ENCODE data around the gene POMGNT1.

The POMGNT1 gene

DNA sequence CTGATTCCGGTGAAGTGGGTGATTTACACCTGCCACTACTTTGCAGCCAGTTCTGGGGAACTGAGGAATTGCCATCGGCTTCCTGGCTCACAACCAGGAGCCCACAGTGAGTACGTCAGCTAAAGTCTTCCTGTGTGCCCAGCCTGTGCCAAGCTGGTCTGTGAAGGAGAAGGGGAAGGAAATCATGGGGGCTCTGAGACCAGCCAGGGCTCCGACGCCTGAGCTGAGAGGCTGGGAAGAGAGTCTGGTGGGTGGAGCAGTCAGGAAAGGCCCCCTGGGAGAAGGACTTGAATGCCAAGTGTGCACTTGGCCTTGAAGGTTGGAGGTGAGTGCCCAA lies 6.1 kb upstream of the POMGNT1 start:
- DNase-seq (ENCODE audit: low read depth in 1 of 2, low spot score in 1 of 2), result no peak
- H3K4me3 ChIP-seq (replicated peaks; ENCODE audit: insufficient read depth, low read length), result no peak overlapping the region
- H3K27me3 ChIP-seq (ENCODE audit: insufficient read depth, poor library complexity, severe bottlenecking), result no peaks in the 10 kb centered on the region
- H3K27ac ChIP-seq (replicated peaks), result no peak overlapping the region
- TF ChIP-seq SPI1 (IDR thresholded peaks at IDR 0.05; ENCODE audit: borderline replicate concordance, low read depth) (no peak), GABPA (IDR thresholded peaks at IDR 0.05; ENCODE audit: low read depth) (no peak), POLR2AphosphoS5 (IDR thresholded peaks at IDR 0.05; ENCODE audit: low read depth) (no peak)
- TF ChIP-seq, protein P1, sequence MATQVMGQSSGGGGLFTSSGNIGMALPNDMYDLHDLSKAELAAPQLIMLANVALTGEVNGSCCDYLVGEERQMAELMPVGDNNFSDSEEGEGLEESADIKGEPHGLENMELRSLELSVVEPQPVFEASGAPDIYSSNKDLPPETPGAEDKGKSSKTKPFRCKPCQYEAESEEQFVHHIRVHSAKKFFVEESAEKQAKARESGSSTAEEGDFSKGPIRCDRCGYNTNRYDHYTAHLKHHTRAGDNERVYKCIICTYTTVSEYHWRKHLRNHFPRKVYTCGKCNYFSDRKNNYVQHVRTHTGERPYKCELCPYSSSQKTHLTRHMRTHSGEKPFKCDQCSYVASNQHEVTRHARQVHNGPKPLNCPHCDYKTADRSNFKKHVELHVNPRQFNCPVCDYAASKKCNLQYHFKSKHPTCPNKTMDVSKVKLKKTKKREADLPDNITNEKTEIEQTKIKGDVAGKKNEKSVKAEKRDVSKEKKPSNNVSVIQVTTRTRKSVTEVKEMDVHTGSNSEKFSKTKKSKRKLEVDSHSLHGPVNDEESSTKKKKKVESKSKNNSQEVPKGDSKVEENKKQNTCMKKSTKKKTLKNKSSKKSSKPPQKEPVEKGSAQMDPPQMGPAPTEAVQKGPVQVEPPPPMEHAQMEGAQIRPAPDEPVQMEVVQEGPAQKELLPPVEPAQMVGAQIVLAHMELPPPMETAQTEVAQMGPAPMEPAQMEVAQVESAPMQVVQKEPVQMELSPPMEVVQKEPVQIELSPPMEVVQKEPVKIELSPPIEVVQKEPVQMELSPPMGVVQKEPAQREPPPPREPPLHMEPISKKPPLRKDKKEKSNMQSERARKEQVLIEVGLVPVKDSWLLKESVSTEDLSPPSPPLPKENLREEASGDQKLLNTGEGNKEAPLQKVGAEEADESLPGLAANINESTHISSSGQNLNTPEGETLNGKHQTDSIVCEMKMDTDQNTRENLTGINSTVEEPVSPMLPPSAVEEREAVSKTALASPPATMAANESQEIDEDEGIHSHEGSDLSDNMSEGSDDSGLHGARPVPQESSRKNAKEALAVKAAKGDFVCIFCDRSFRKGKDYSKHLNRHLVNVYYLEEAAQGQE (IDR thresholded peaks at IDR 0.05; ENCODE audit: insufficient replicate concordance, low read depth), result no peak
- TF ChIP-seq, protein P2, sequence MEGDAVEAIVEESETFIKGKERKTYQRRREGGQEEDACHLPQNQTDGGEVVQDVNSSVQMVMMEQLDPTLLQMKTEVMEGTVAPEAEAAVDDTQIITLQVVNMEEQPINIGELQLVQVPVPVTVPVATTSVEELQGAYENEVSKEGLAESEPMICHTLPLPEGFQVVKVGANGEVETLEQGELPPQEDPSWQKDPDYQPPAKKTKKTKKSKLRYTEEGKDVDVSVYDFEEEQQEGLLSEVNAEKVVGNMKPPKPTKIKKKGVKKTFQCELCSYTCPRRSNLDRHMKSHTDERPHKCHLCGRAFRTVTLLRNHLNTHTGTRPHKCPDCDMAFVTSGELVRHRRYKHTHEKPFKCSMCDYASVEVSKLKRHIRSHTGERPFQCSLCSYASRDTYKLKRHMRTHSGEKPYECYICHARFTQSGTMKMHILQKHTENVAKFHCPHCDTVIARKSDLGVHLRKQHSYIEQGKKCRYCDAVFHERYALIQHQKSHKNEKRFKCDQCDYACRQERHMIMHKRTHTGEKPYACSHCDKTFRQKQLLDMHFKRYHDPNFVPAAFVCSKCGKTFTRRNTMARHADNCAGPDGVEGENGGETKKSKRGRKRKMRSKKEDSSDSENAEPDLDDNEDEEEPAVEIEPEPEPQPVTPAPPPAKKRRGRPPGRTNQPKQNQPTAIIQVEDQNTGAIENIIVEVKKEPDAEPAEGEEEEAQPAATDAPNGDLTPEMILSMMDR (IDR thresholded peaks at IDR 0.05; ENCODE audit: insufficient read depth, low read length), result no peak

DNA sequence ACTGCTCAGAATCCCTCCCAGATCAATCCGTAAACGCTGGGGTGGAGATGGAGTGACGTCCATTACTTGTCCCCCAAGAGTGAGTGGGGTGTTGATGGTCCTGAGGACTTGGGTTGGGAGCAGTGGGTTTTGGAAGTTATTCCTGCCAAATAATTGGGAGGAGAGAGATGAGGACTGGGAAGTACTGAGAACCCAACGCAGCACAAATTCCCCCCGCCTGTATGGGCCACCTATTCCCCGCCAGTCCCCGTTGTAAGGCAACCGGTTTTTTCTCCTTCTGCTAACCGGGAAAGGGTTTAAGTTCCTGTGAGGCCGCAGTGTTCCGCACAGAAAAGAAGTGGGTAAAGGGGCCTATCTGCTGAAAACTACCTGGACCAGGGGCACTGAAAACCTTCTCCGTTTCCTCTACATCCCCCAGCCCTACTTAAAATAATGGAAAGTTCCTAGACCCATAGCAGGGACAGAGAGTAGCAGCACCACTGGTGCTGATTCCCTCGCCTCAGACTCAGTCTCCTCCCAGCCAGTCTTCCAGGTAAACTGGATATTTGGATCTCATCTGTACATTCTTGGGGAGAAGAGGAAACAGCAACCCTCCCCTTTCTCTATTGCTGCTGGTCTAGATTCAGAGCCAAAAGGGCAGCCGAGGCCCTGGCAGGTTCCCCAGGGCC lies 5.6 kb upstream of the POMGNT1 start:
- TF ChIP-seq, protein P2 (IDR thresholded peaks at IDR 0.05; ENCODE audit: insufficient read depth, low read length), result no peak
- TF ChIP-seq SPI1 (IDR thresholded peaks at IDR 0.05; ENCODE audit: borderline replicate concordance, low read depth) (no peak), POLR2AphosphoS5 (IDR thresholded peaks at IDR 0.05; ENCODE audit: low read depth) (no peak), GABPA (IDR thresholded peaks at IDR 0.05; ENCODE audit: low read depth) (no peak)
- TF ChIP-seq, protein P1 (IDR thresholded peaks at IDR 0.05; ENCODE audit: insufficient replicate concordance, low read depth), result no peak
- no peak for DNase-seq (ENCODE audit: low read depth in 1 of 2, low spot score in 1 of 2)
- Histone ChIP-seq H3K27ac (replicated peaks) (no peak overlapping the region), H3K27me3 (ENCODE audit: insufficient read depth, poor library complexity, severe bottlenecking) (no peaks in the 10 kb centered on the region), H3K4me3 (replicated peaks; ENCODE audit: insufficient read depth, low read length) (no peak overlapping the region)

DNA sequence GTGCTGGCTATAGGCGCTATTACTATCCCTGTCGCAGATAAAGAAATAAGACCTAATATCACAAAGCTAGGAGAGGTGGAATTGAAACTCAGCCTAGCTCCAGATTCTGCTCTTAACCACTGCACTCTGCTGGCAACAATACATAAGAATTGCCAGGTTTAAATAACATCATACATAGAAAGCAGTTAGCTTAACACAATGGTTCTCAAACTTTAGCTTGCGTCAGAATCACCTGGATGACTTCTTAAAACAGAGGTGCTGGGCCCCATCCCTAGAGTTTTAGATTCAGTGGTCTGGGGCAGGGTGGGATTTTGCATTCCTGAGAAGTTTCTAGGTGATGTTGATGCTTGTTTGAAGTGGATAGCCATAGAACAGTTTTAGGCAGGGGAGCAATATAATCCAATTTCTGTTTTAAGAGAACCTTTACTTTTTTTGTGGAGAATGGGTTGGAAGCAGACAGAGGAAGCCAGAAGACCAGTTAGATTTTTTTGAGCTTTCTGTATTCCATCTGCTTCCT lies 1.1 kb upstream of the POMGNT1 start:
- no peaks in the 10 kb centered on the region for H3K27me3 ChIP-seq (ENCODE audit: insufficient read depth, poor library complexity, severe bottlenecking)
- no peak for DNase-seq (ENCODE audit: low read depth in 1 of 2, low spot score in 1 of 2)
- no peak overlapping the region for H3K4me3 ChIP-seq (replicated peaks; ENCODE audit: insufficient read depth, low read length)
- no peak overlapping the region for H3K27ac ChIP-seq (replicated peaks)
- TF ChIP-seq, protein P2 (IDR thresholded peaks at IDR 0.05; ENCODE audit: insufficient read depth, low read length), result no peak
- TF ChIP-seq, protein P1 (IDR thresholded peaks at IDR 0.05; ENCODE audit: insufficient replicate concordance, low read depth), result no peak
- TF ChIP-seq POLR2AphosphoS5 (IDR thresholded peaks at IDR 0.05; ENCODE audit: low read depth), result no peak
- TF ChIP-seq GABPA (IDR thresholded peaks at IDR 0.05; ENCODE audit: low read depth), result no peak
- no peak for TF ChIP-seq SPI1 (IDR thresholded peaks at IDR 0.05; ENCODE audit: borderline replicate concordance, low read depth)

Measured in HL-60 (cell line).